ENCODE results near the gene GMNN.
A peak's percentile ranks its signal among the peaks of the same experiment; 100 is the strongest.
"Not testable (repeated sequence)": the region's sequence is repeated elsewhere in the genome, so short reads cannot be mapped to it uniquely, and the experiment has no call there.

Gene GMNN

DNA sequence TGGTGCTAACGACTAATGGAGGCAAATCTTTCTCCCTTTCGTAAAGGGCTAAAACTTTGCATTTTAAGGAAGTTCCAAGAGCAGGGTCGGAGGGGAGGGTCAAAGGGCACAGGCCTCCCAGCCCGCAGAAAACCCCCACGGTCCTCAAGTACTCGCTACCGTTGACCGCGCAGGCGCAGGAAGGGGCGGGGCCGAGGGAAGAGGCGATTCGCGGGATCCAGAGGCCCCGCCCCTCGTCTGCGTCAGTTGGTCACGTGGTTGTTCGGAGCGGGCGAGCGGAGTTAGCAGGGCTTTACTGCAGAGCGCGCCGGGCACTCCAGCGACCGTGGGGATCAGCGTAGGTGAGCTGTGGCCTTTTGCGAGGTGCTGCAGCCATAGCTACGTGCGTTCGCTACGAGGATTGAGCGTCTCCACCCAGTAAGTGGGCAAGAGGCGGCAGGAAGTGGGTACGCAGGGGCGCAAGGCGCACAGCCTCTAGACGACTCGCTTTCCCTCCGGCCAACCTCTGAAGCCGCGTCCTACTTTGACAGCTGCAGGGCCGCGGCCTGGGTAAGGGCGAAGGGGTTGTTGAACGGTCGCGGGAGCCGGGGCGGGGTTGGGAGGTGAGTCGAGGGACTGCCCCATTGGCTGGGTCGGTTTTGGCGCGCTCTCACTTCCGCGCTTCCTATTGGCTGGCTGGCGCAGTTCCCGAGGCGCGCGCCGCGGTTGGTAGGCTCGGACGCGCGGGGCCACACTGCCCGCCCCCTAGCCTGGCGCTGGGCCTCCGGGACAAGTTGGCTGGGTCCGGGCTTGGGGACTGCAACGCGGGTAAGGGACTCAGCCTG lies at the start of gene GMNN:
Gene GMNN (plus strand): TSS at position 242 of the 824 bp plus-strand sequence. CDS start 2,310 bp downstream, outside the sequence.
- peak; percentile 65 to 99 (median 94) for DNase-seq

DNA sequence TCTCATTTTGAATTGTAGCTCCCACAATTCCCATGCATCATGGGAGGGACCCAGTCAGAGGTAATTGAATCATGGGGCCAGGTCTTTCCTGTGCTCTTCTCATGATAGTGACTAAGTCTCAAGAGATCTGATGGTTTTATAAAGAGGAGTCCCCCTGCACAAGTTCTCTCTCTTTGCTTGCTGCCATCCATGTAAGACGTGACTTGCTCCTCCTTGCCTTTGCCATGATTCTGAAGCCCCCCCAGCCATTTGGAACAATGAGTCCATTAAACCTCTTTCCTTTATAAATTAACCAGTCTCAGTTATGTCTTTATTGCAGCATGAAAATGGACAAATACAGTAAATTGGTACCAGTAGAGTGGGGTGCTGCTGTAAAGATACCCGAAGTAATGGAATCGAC lies 44.1 kb upstream of the GMNN start:
- DNase-seq, result not testable (repeated sequence)

DNA sequence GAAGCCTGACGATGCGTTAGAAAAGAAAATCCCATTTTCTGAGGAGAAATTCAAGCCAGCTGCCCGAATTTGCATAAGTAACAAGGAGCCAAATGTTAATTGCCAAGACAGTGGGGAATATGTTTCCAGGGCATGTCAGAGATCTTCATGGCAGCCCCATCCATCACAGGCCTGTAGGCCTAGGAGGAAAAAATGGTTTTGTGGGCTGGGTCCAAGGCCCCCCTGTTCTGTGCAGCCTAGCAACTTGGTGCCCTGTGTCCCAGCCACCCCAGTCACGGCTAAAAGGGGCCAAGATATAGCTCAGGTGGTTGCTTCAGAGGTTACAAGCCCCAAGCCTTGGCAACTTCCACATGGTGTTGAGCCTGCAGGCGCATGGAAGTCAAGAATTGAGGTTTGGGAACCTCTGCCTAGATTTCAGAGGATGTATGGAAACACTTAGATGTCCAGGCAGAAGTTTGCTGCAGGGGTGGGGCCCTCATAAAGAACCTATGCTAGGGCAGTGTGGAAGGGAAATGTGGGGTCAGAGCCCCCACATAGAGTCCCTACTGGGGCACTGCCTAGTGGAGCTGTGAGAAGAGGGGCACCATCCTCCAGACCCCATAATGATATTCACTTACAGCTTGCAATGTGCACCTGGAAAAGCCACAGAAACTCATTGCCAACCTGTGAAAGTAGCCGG lies 43.1 kb upstream of the GMNN start:
- DNase-seq, result not testable (repeated sequence)

DNA sequence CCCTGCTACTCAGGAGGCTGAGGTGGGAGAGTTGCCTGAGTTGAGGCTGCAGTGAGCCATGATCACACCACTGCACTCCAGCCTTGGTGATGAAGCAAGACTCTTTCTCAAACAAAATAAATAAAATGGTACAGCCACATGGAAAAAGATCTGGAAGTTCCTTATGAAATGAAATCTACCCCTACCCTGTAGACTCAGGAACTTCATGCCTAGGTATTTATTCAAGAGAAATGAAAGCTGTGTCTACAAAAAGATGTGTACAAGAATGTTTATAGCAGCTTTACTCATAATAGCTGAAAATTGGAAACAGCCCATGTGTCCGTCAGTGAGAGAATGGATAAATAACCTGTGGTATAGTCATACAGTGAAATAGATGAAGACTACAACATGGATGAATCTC lies 40.6 kb upstream of the GMNN start:
- DNase-seq, result no peak

DNA sequence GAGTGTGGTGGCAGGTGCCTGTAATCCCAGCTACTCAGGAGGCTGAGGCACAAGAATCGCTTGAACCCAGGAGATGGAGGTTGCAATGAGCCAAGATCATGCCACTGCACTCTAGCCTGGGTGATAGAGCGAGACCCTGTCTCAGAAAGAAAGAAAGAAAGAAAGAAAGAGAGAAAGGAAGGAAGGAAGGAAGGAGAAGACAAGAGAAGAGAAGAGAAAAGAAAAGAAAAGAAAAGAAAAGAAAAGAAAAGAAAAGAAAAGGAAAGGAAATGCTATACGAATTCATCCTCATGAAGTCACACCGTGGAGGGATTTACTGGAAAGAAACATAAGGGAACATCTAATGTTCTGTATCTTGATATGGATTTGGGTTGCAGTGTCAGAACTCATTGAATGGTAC lies 40.0 kb upstream of the GMNN start:
- DNase-seq, result not testable (repeated sequence)

DNA sequence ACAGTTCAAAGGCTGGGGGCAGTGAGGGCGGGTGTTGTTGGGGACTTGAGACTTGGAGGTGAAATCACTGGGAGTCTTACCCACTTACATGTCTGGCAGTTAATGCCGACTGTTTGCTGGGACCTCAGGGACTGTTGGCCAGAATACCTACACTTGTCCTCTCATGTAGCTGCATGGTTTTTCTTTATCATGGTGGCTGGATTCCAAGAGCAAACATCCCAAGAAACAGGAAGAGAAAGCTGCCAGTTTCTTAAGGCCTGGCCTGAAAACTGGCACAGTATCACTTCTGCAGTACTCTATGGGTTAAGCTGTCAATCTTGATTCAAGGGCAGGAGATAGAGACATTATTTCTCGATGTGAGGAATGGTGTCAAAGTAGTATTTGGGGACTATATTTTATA lies 36.0 kb upstream of the GMNN start:
- DNase-seq, result no peak

DNA sequence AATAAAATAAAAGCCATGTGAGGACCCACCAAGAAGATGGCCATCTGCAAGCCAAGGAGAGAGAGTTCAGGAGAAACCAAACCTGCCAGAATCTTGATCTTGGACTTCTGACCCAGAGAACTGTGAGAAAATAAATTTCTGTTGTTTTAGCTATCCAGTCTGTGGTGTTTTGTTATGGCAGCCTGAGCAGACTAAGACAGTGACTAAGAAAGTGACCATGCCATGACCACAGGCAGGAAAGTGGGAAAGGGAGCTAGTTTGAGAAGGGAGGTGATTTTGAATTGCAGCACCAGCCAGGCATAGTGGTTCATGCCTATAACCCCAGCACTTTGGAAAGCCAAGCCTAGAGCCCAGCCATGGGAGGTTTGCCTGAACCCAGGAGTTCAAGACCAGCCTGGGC lies 33.9 kb upstream of the GMNN start:
- no peak for DNase-seq

DNA sequence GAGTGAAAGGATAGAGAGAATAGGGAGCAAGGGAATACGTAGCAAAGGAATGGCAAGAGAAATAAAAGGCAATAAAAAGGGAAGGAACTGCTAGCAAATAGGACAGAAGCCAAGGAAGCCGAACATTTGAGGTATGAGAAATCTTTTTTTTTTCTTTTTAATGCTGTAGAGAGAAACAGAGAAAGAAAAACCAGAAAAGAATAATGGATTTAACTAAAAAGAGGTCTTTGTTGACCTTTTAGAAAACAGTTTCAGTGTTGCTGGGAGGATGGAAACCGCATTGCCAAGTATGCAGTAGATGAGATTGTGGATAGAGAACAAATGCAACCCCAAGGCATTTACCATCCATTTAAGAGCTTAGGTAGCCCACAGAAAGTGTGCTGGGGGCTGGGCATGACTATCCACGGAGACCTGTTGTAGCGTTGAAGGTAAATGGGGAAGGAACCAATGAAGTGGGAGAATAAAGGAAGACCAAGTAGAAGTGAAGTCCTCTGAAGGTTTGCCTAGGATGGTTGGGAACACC lies 32.5 kb upstream of the GMNN start:
- peak in 1 of 58 donors; percentile 5 for DNase-seq

DNA sequence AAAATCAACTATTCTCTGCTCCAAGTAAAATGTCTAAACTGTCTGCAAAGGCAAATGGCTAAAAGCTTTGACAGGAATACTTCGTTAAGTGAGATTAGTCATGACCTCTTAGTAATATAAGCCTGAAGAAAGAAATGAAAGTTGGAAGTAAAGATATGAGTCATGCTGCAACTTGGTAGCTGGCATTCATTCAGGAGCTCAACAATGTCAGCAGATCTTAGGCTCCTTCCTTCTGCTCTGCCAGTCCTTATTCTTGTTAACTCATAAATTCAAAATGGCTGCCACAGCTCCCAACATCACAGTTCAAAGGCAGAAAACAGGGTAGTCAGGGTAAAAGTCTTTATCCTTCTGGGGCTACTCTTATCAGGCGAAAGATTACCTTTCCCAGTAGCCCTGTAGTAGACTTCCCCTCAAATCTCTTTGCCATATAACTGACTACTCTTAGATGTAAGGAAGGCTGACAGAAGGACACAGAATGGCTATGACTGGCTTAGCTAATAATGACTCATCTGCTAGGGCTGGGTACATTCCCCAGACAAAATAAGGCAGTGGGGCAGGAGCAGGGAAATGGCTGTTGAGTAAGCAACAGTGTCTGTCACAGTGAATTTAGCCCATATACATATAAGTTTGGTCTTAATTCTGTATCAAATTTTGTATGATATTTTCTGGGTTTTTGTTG lies 31.3 kb upstream of the GMNN start:
- no peak for DNase-seq

DNA sequence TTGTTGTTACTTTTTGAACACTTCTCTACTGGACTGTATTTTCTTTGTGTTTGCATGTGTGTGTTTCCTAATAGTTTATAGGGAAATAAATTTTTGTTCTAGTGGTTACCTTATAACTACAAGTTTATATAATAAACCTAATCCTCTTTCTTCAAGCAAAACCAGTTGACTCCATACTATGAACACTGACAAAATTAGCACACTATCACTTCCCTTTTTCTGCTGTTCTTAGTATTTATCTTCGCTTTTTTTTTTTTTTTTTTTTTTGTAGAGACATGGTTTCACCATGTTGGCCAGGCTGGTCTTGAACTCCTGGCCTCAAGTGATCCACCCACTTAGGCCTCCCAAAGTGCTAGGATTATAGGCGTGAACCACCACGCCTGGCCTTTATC lies 30.8 kb upstream of the GMNN start:
- no peak for DNase-seq

DNA sequence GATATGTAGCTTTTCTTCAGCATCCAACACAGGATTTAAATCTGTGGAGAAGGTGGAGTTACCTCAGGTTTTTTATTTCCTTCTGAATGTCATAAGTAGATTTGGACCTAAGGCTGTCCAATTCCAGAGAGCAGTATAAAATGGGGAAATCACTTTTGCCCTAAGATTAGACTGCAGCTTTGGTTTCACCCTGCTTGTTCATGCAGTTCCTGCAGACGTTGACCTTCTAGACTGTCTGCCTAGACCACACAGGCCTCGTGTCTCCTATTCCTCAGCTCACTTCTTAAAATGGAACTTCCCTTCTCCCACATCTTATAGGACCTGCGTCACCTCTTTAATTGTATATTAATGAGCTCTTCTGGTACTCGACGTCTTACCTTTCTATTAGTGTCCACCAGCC lies 29.8 kb upstream of the GMNN start:
- peak in 7 of 58 donors; percentile 2 to 46 (median 9) for DNase-seq

DNA sequence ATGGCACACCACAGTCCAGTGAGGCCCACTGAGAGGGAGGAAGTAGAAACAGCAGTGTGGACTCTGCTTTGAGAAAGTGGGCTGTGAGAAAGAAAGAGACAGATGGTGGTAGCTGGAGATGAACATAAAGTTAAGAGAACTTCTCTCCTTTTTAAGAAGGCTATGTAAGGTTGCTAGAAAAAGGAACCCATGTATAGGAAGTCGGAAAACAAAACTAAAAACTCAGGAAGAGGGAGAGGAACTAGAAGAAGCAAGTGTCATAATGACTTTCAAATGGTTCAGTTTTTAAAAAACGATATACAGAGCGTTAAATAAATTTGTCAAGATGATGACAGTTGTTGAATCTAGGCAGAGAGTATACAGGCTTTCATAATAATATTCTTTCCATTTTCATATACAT lies 25.4 kb upstream of the GMNN start:
- DNase-seq, result no peak

DNA sequence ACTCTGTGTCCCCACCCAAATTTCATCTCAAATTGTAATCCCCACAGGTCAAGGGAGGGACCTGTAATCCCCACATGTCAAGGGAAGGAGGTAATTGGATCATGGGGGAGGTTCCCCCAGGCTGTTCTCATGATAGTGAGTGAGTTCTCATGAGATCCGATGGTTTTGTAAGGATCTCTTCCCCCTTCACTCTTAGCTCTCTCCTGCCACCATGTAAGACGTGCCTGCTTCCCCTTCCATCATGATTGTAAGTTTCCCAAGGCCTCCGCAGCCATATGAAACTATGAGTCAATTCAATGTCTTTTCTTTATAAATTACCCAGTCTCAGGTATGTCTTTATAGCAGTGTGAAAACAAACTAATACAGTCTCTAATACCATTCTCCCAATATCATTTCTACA lies 23.9 kb upstream of the GMNN start:
- not testable (repeated sequence) for DNase-seq

DNA sequence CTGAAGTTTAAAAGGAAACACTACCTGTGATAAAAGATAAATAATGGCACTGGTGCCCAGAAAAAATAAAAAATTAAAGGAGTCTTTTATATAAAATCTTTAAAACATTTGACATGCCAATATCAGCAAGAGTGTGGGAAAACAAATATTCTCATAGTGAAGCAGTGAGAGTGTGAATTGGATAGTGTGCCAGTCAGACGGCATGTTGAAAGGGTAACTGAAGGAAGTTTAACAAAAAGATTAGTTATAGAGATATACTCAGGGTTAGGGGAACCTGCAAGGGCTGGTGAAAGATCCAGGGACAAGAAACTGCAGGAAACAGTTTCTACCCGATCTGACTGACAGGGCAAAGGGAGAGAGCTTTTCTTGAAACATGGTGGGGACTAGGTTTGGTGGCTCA lies 22.2 kb upstream of the GMNN start:
- DNase-seq, result no peak

DNA sequence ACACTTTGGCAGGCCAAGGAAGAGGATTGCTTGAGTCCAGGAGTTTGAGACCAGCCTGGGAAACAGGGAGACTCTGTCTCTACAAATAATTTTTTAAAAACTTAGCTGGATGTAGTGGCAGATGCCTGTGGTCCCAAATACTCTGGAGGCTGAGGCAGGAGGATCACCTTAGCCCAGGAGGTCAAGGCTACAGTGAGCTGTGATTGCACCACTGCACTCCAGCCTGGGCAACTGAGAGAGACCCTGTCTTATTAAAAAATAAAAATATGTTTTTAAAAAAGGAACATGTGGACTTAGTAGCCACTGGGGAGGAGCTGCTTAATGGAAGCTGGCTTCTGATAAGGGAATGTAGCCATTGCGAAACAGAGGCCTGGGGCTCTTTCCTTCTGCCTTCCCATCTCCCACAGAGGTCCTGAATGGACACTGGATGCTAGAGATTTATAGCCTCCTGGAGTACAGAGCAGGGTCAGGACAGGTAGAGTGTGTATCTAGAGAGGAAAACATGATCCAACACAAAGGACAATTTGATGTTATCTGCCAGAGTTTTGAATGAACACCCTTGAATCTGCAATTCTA lies 21.7 kb upstream of the GMNN start:
- DNase-seq, result no peak

DNA sequence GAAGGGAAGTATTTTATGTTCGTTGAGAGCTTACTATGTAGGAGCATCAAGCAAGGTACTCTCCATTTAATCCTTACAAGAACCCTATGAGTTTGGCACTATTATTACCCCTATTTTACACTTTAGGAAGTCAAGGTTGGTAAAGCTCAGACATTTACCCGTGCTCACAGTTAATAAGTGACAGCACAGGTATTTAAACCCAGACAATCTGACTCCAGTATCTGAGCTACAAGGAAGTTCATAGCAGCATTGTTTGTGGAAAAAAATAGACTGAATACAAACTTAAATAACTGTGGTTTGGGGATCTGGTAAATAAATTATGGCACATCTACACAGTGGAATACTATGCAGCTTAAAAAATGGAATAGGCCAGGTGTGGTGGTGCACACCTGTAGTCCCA lies 21.2 kb upstream of the GMNN start:
- DNase-seq, result no peak

DNA sequence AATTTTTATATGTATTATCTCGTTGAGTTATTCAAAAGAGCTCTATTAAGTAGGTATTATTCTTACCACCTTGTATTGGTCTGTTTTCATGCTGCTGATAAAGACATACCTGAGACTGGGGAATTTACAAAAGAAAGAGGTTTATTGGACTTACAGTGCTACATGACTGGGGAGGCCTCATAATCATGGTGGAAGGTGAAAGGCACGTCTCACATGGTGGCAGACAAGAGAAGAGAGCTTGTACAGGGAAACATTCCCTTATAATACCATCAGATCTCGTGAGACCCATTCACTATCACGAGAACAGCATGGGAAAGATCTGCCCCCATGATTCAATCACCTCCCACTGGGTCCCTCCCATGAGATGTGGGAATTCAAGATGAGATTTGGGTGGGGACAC lies 20.4 kb upstream of the GMNN start:
- DNase-seq, result not testable (repeated sequence)

DNA sequence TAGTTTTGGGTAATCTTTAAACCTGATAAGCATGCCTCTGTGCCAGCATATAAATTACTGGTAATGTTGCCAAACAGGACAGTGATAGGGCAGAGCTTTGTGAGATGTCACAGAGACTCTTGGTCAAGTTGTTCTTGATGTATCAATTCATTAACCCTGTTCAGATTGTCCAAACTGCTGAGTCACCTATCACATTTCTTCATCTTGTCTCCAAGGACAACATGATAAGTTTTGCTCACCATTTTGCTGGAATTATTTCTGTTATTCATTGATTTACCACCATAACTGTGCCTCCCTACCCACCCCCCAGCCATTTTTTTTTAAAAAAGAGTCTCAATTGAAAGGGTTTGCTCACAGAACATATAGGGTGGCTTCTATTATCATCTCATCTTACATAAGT lies 19.5 kb upstream of the GMNN start:
- DNase-seq, result no peak

DNA sequence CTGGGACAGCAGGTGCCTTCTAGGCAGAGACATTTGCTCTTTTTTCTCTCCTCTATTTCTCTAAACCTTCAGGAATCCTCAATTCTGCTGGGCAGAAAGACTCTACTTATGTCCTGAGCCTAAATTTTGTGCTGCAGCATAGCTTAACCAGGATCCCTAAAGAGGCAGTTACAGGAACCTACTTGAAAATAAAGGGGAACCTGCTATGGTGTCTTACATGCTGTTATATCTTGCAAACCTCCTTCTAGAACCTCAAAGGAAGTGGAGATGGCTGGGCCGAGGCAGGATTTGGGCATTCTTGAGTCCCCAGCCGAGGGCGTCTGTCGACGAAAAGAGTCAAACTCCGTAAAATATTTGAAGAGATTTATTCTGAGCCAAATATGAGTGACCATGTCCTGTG lies 17.1 kb upstream of the GMNN start:
- DNase-seq, result no peak

DNA sequence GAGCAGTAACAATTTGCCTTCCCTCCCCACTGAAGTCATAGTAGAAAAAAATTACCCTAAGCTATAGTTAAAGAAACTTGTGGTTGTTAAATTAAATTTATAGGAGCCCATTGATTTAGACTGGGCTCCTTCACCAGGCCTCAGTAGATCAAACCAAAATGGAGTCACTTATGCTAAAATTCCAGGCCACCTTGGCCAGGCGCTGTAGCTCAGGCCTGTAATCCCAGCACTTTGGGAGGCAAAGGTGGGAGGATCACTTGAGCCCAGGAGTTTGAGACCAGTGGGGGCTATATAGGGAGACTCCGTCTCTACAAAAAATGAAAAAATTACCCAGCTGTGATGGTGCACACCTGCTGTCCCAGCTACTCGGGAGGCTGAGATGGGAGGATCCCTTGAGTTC lies 15.0 kb upstream of the GMNN start:
- no peak for DNase-seq

DNA sequence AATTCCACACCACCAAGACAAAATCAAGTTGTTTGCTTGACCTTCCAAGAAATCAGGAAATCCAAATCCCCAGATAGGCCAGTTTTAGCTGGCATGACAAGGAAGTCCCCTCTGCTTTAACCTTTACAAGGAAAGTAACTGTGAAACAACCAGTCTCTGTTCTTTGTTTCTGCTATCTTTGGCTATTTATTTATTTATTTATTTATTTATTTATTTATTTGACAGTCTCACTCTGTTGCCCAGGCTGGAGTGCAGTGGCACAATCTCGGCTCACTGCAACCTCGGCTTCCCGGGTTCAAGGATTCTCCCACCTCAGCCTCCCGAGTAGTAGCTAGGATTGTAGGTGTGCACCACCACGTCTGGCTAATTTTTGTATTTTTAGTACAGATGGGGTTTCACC lies 14.5 kb upstream of the GMNN start:
- DNase-seq, result no peak
